GM10266 (cell line): Measurements from ENCODE around the gene GRN.
"Not testable (repeated sequence)": the region's sequence is repeated elsewhere in the genome, so short reads cannot be mapped to it uniquely, and the experiment has no call there.

Experiments used
- DNase-seq: peaks from one replicate; pipeline ENCODE4 v3.0.0; 2012; ENCODE audit errors: extremely low spot score
- CTCF ChIP-seq: IDR thresholded peaks from 2 replicates; pipeline ENCODE4 v1.5.1; 2012; ENCODE audit warnings: mild to moderate bottlenecking, low read depth; ENCODE audit not compliant: control insufficient read depth, insufficient read depth; ENCODE audit errors: missing control alignments

The GRN gene

GRCh38 chr17:44385287-44386181 is 40.4 kb downstream of the GRN start:
- DNase-seq = peak; percentile 94
- TF ChIP-seq CTCF = peak; percentile 10

- DNase-seq = no peak
- no peak for TF ChIP-seq CTCF
Observed at GRCh38 chr17:44386182-44386525, 41.1 kb downstream of the GRN start.

GRCh38 chr17:44387804-44388203 is 42.7 kb downstream of the GRN start:
- DNase-seq = no peak
- no peak for TF ChIP-seq CTCF

- TF ChIP-seq CTCF = no peak
- DNase-seq = no peak
Observed at GRCh38 chr17:44389281-44389680, 44.2 kb downstream of the GRN start, which contains the start of gene ITGA2B. Gene ITGA2B (minus strand): TSS chr17:44389649. CDS start chr17:44389473, 176 bp downstream.

GRCh38 chr17:44389723-44390202 is 44.7 kb downstream of the GRN start:
- no peak for TF ChIP-seq CTCF
- DNase-seq = no peak

- TF ChIP-seq CTCF = no peak
- DNase-seq = no peak
Observed at GRCh38 chr17:44390250-44390870, 45.3 kb downstream of the GRN start.

GRCh38 chr17:44394112-44394511 is 49.0 kb downstream of the GRN start:
- DNase-seq = not testable (repeated sequence)

GRCh38 chr17:44394833-44395232 is 49.7 kb downstream of the GRN start:
- no peak for TF ChIP-seq CTCF

More at GRCh38 chr17:44394833-44395232, 49.7 kb downstream of the GRN start:
- no peak for DNase-seq
